IPS-15b (cell line): ENCODE measurements around the gene PIPOX.

Source experiments
- H3K27me3 ChIP-seq: one replicate; pipeline ENCODE4 v1.6.1; 2013; ENCODE audit warnings: low read length; ENCODE audit not compliant: control insufficient read depth, insufficient read depth
- H3K36me3 ChIP-seq: one replicate; pipeline ENCODE4 v1.6.1; 2013; ENCODE audit warnings: low read length; ENCODE audit not compliant: control insufficient read depth, insufficient read depth
- H3K4me1 ChIP-seq: one replicate; pipeline ENCODE4 v1.6.1; 2013; ENCODE audit warnings: mild to moderate bottlenecking, low read length; ENCODE audit not compliant: control insufficient read depth, insufficient read depth
- H3K4me3 ChIP-seq: one replicate; pipeline ENCODE4 v1.5.1; 2013; ENCODE audit warnings: low read depth, low read length
- H3K9ac ChIP-seq: one replicate; pipeline ENCODE4 v1.6.1; 2013; ENCODE audit warnings: low read depth, mild to moderate bottlenecking, low read length
- H3K9me3 ChIP-seq: one replicate; pipeline ENCODE4 v1.6.1; 2013; ENCODE audit warnings: mild to moderate bottlenecking, low read length; ENCODE audit not compliant: control insufficient read depth, insufficient read depth

Gene PIPOX

GRCh38 chr17:29021226-29021625, 21.7 kb upstream of the PIPOX start:
- peaks cover 14% of the 10 kb centered on the region for H3K4me1 ChIP-seq
- peaks cover 13% of the 10 kb centered on the region for H3K27me3 ChIP-seq
- H3K9me3 ChIP-seq, result no peaks in the 10 kb centered on the region
- no peaks in the 10 kb centered on the region for H3K36me3 ChIP-seq
- H3K9ac ChIP-seq, result no peak overlapping the region
- H3K4me3 ChIP-seq, result no peak overlapping the region

GRCh38 chr17:29022074-29022473, 20.9 kb upstream of the PIPOX start:
- peaks cover 12% of the 10 kb centered on the region for H3K4me1 ChIP-seq
- H3K27me3 ChIP-seq, result peaks cover 13% of the 10 kb centered on the region
- H3K9ac ChIP-seq, result no peak overlapping the region
- H3K4me3 ChIP-seq, result no peak overlapping the region
- H3K9me3 ChIP-seq, result no peaks in the 10 kb centered on the region
- no peaks in the 10 kb centered on the region for H3K36me3 ChIP-seq

GRCh38 chr17:29024316-29024952, 18.5 kb upstream of the PIPOX start:
- Histone ChIP-seq H3K9ac (no peak overlapping the region), H3K4me3 (no peak overlapping the region), H3K27me3 (peaks cover 13% of the 10 kb centered on the region), H3K36me3 (no peaks in the 10 kb centered on the region), H3K9me3 (no peaks in the 10 kb centered on the region), H3K4me1 (peaks cover 4% of the 10 kb centered on the region)

- Histone ChIP-seq H3K9ac (no peak overlapping the region), H3K36me3 (no peaks in the 10 kb centered on the region), H3K9me3 (no peaks in the 10 kb centered on the region), H3K27me3 (no peaks in the 10 kb centered on the region), H3K4me1 (peaks cover 26% of the 10 kb centered on the region), H3K4me3 (no peak overlapping the region)
These were observed 11.5 kb upstream of the PIPOX start for GRCh38 chr17:29031488-29031887.

GRCh38 chr17:29032013-29032856, 10.7 kb upstream of the PIPOX start:
- Histone ChIP-seq H3K36me3 (no peaks in the 10 kb centered on the region), H3K4me1 (peaks cover 31% of the 10 kb centered on the region), H3K4me3 (peak overlapping the region; percentile 22), H3K9ac (no peak overlapping the region), H3K27me3 (no peaks in the 10 kb centered on the region), H3K9me3 (no peaks in the 10 kb centered on the region)

- no peak overlapping the region for H3K9ac ChIP-seq
These were observed 10.1 kb upstream of the PIPOX start for GRCh38 chr17:29032857-29033197.

GRCh38 chr17:29034510-29034909, 8.4 kb upstream of the PIPOX start:
- Histone ChIP-seq H3K4me1 (peaks cover 44% of the 10 kb centered on the region), H3K27me3 (no peaks in the 10 kb centered on the region)

More at GRCh38 chr17:29032857-29033197, 10.1 kb upstream of the PIPOX start:
- no peaks in the 10 kb centered on the region for H3K9me3 ChIP-seq
- peaks cover 31% of the 10 kb centered on the region for H3K4me1 ChIP-seq
- H3K27me3 ChIP-seq, result no peaks in the 10 kb centered on the region
- H3K36me3 ChIP-seq, result no peaks in the 10 kb centered on the region
- H3K4me3 ChIP-seq, result peak overlapping the region; percentile 22

GRCh38 chr17:29036584-29036983, 6.4 kb upstream of the PIPOX start:
- no peak overlapping the region for H3K4me3 ChIP-seq
- H3K9ac ChIP-seq, result no peak overlapping the region
- H3K9me3 ChIP-seq, result no peaks in the 10 kb centered on the region
- peaks cover 41% of the 10 kb centered on the region for H3K4me1 ChIP-seq
- no peaks in the 10 kb centered on the region for H3K27me3 ChIP-seq
- no peaks in the 10 kb centered on the region for H3K36me3 ChIP-seq

More at GRCh38 chr17:29034510-29034909, 8.4 kb upstream of the PIPOX start:
- H3K4me3 ChIP-seq, result no peak overlapping the region
- H3K9me3 ChIP-seq, result no peaks in the 10 kb centered on the region
- H3K9ac ChIP-seq, result no peak overlapping the region
- H3K36me3 ChIP-seq, result no peaks in the 10 kb centered on the region

GRCh38 chr17:29037739-29038084, 5.2 kb upstream of the PIPOX start:
- H3K4me3 ChIP-seq, result no peak overlapping the region
- H3K9ac ChIP-seq, result no peak overlapping the region
- H3K27me3 ChIP-seq, result no peaks in the 10 kb centered on the region
- peaks cover 41% of the 10 kb centered on the region for H3K4me1 ChIP-seq
- no peaks in the 10 kb centered on the region for H3K36me3 ChIP-seq
- H3K9me3 ChIP-seq, result no peaks in the 10 kb centered on the region

GRCh38 chr17:29038085-29038795, 4.7 kb upstream of the PIPOX start:
- no peaks in the 10 kb centered on the region for H3K27me3 ChIP-seq
- peaks cover 40% of the 10 kb centered on the region for H3K4me1 ChIP-seq
- no peaks in the 10 kb centered on the region for H3K36me3 ChIP-seq
- no peak overlapping the region for H3K9ac ChIP-seq
- no peak overlapping the region for H3K4me3 ChIP-seq
- H3K9me3 ChIP-seq, result no peaks in the 10 kb centered on the region

- peaks cover 38% of the 10 kb centered on the region for H3K4me1 ChIP-seq
- no peak overlapping the region for H3K4me3 ChIP-seq
- H3K27me3 ChIP-seq, result no peaks in the 10 kb centered on the region
- H3K9ac ChIP-seq, result no peak overlapping the region
- no peaks in the 10 kb centered on the region for H3K36me3 ChIP-seq
- H3K9me3 ChIP-seq, result no peaks in the 10 kb centered on the region
These were observed 3.0 kb upstream of the PIPOX start for GRCh38 chr17:29039764-29040598.
